Measurements from ENCODE around the gene BZW1.
A peak's percentile ranks its signal among the peaks of the same experiment; 100 is the strongest.
"Not testable (repeated sequence)": the region's sequence is repeated elsewhere in the genome, so short reads cannot be mapped to it uniquely, and the experiment has no call there.

The BZW1 gene

GRCh38 chr2:200809506-200810251 is 2.0 kb upstream of the BZW1 start:
- Histone ChIP-seq H3K27me3 (ENCODE audit: control insufficient read depth, insufficient read depth, low read length, poor library complexity, severe bottlenecking) (no peaks in the 10 kb centered on the region), H3K4me1 (ENCODE audit: control insufficient read depth, insufficient read depth, low read length) (peaks cover 7% of the 10 kb centered on the region), H3K9me3 (ENCODE audit: control insufficient read depth, low read length) (no peaks in the 10 kb centered on the region), H3K36me3 (ENCODE audit: control insufficient read depth, insufficient read depth, low read length) (peaks cover 3% of the 10 kb centered on the region), H3K4me3 (ENCODE audit: insufficient read depth, low read depth, low read length) (no peak overlapping the region), H3K27ac (ENCODE audit: insufficient read depth, low read depth, low read length, poor library complexity, severe bottlenecking) (no peak overlapping the region)
- 93 to 95% methylated on average over 7 of the region's 7 CpGs for WGBS, 2 experiments

GRCh38 chr2:200810252-200810997 is 1.3 kb upstream of the BZW1 start:
- Histone ChIP-seq H3K9me3 (ENCODE audit: control insufficient read depth, low read length) (no peaks in the 10 kb centered on the region), H3K27ac (ENCODE audit: insufficient read depth, low read depth, low read length, poor library complexity, severe bottlenecking) (no peak overlapping the region), H3K4me3 (ENCODE audit: insufficient read depth, low read depth, low read length) (peak overlapping the region; percentile 92), H3K27me3 (ENCODE audit: control insufficient read depth, insufficient read depth, low read length, poor library complexity, severe bottlenecking) (no peaks in the 10 kb centered on the region), H3K4me1 (ENCODE audit: control insufficient read depth, insufficient read depth, low read length) (peaks cover 7% of the 10 kb centered on the region), H3K36me3 (ENCODE audit: control insufficient read depth, insufficient read depth, low read length) (peaks cover 11% of the 10 kb centered on the region)
- WGBS, 2 experiments, result 71 to 75% methylated on average over 6 of the region's 6 CpGs

DNA sequence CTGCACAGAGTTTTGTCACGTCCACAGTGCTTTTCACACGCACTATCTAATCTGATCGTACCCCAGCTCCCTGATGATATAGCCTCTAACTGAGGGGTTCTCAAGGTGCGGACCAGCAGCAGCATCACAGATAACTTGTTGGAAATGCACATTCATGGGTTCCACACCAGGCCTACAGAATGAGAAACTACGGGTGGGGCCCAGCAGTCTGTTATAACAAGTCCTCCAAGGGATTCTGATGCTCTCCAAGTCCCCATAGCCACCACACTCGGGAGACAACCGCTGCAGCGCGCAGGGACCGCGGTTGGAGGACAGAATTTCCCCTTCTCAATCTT is 745 bp upstream of the BZW1 start:
- H3K9me3 ChIP-seq (ENCODE audit: control insufficient read depth, low read length), result no peaks in the 10 kb centered on the region
- no peaks in the 10 kb centered on the region for H3K27me3 ChIP-seq (ENCODE audit: control insufficient read depth, insufficient read depth, low read length, poor library complexity, severe bottlenecking)
- H3K36me3 ChIP-seq (ENCODE audit: control insufficient read depth, insufficient read depth, low read length), result peaks cover 16% of the 10 kb centered on the region
- H3K4me1 ChIP-seq (ENCODE audit: control insufficient read depth, insufficient read depth, low read length), result peaks cover 7% of the 10 kb centered on the region
- peak overlapping the region; percentile 92 for H3K4me3 ChIP-seq (ENCODE audit: insufficient read depth, low read depth, low read length)
- WGBS, 2 experiments, result 17 to 21% methylated on average over 11 of the region's 11 CpGs
- peak overlapping the region; percentile 61 for H3K27ac ChIP-seq (ENCODE audit: insufficient read depth, low read depth, low read length, poor library complexity, severe bottlenecking)

DNA sequence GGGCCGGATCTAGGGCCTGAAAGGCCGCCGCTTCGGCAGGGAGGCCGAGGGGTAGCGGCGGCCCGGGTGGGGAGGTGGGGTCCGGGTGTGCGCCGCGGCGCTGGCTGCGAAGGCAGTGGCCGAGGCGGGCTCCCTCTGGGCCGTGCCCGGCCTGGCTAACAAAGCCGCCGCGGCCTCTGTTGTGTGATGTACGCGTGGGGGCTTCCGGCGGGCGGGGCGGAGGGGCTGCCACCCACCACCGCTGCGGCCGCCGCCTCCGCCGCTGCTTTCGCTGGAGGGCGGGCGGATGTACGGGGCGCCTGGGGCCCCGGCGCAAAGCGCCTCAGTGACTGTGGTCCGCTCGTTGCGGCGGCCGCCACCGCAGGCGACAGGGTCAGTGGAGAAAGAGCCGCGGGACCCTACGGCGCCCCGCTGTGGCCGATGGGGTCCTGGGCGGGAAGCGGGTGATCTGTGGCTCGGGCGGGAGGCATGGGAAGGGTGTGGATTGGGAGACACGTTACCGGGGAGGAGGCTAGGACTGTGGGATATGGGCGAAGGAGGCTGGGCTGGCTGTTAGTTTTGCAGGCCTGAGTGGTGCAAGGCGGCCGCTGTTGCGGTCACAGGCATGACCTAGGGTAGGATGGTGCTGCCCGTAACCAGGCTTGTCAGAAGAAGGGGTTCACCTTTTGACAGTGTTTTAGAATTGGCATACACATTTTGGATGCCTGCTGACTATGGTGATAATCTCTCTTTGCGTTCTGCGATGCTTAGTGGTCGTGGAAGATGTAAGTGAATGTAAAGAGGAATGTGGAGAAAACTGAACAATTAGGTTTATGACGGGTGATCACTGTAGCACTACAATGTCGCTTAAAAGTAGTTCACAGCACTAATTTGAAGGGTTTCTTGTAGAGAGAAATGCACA is 662 bp downstream of the BZW1 start:
- H3K27me3 ChIP-seq (ENCODE audit: control insufficient read depth, insufficient read depth, low read length, poor library complexity, severe bottlenecking), result no peaks in the 10 kb centered on the region
- peaks cover 30% of the 10 kb centered on the region for H3K36me3 ChIP-seq (ENCODE audit: control insufficient read depth, insufficient read depth, low read length)
- peaks cover 7% of the 10 kb centered on the region for H3K4me1 ChIP-seq (ENCODE audit: control insufficient read depth, insufficient read depth, low read length)
- H3K9me3 ChIP-seq (ENCODE audit: control insufficient read depth, low read length), result no peaks in the 10 kb centered on the region
- peak overlapping the region; percentile 96 for H3K27ac ChIP-seq (ENCODE audit: insufficient read depth, low read depth, low read length, poor library complexity, severe bottlenecking)
- peak overlapping the region; percentile 92 for H3K4me3 ChIP-seq (ENCODE audit: insufficient read depth, low read depth, low read length)
- 2% methylated on average over 70 of the region's 70 CpGs for WGBS, 2 experiments

GRCh38 chr2:200814276-200814815 is 2.6 kb downstream of the BZW1 start:
- H3K27ac ChIP-seq (ENCODE audit: insufficient read depth, low read depth, low read length, poor library complexity, severe bottlenecking), result no peak overlapping the region
- no peak overlapping the region for H3K4me3 ChIP-seq (ENCODE audit: insufficient read depth, low read depth, low read length)

GRCh38 chr2:200814917-200815316 is 3.2 kb downstream of the BZW1 start:
- 92 to 100% methylated on average over 1 of the region's 1 CpG for WGBS, 2 experiments
- H3K36me3 ChIP-seq (ENCODE audit: control insufficient read depth, insufficient read depth, low read length), result peaks cover 53% of the 10 kb centered on the region

More at GRCh38 chr2:200814276-200814815, 2.6 kb downstream of the BZW1 start:
- Histone ChIP-seq H3K36me3 (ENCODE audit: control insufficient read depth, insufficient read depth, low read length) (peaks cover 48% of the 10 kb centered on the region), H3K27me3 (ENCODE audit: control insufficient read depth, insufficient read depth, low read length, poor library complexity, severe bottlenecking) (no peaks in the 10 kb centered on the region), H3K4me1 (ENCODE audit: control insufficient read depth, insufficient read depth, low read length) (peaks cover 7% of the 10 kb centered on the region), H3K9me3 (ENCODE audit: control insufficient read depth, low read length) (no peaks in the 10 kb centered on the region)
- WGBS, 2 experiments, result 96 to 98% methylated on average over 2 to 3 of the region's 3 CpGs

DNA sequence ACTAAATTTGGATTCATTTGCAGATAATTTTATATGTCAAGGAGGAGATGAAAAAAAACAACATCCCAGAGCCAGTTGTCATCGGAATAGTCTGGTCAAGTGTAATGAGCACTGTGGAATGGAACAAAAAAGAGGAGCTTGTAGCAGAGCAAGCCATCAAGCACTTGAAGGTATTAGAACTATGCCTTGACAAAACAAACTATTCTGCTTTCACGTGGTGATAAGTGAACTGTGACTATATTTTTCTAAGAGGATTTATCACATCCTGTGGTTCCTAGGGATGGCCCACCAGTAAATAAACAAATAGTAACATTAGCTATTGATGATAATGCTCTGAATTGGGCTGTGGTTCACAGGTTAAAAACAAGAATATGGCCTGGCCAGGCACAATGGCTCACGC is 7.0 kb downstream of the BZW1 start:
- peaks cover 68% of the 10 kb centered on the region for H3K36me3 ChIP-seq (ENCODE audit: control insufficient read depth, insufficient read depth, low read length)
- H3K4me3 ChIP-seq (ENCODE audit: insufficient read depth, low read depth, low read length); H3K27ac ChIP-seq (ENCODE audit: insufficient read depth, low read depth, low read length, poor library complexity, severe bottlenecking); H3K4me1 ChIP-seq (ENCODE audit: control insufficient read depth, insufficient read depth, low read length); H3K27me3 ChIP-seq (ENCODE audit: control insufficient read depth, insufficient read depth, low read length, poor library complexity, severe bottlenecking); H3K9me3 ChIP-seq (ENCODE audit: control insufficient read depth, low read length): not testable (repeated sequence)
- 98 to 100% methylated on average over 3 of the region's 3 CpGs for WGBS, 2 experiments

More at GRCh38 chr2:200814917-200815316, 3.2 kb downstream of the BZW1 start:
- Histone ChIP-seq H3K27me3 (ENCODE audit: control insufficient read depth, insufficient read depth, low read length, poor library complexity, severe bottlenecking) (no peaks in the 10 kb centered on the region), H3K4me1 (ENCODE audit: control insufficient read depth, insufficient read depth, low read length) (peaks cover 7% of the 10 kb centered on the region), H3K27ac (ENCODE audit: insufficient read depth, low read depth, low read length, poor library complexity, severe bottlenecking) (no peak overlapping the region), H3K4me3 (ENCODE audit: insufficient read depth, low read depth, low read length) (no peak overlapping the region), H3K9me3 (ENCODE audit: control insufficient read depth, low read length) (no peaks in the 10 kb centered on the region)

DNA sequence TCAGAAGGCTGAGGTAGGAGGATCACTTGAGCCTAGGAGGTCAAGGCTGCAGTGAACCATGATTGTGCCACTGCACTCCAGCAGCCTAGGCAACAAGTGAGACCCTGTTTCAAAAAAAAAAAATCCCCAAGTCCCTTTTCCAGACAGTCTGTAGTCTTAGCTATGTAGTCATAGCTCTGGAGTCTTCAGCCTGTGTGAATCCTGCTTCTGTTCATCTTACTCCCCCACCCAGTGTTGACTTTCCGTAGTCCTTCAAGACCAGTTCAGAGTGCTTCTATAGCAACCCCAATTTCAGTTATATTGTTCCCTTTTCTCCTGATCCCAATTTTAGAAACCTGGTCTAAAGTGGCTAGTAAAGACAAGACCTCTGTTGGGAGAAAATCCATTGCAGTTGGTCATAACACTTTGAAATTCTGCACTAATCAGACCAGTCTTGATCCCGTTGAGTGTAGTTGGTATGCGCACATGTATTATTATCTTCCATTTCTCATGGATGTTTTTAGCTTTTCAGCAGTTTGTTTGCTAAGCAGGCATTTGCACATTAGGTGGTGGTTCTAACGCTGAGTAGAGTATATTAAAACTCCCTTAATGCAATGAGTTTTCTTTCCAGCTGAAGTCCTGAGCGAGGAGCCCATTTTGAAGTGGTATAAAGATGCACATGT is 9.0 kb downstream of the BZW1 start:
- Histone ChIP-seq H3K4me1 (ENCODE audit: control insufficient read depth, insufficient read depth, low read length) (no peaks in the 10 kb centered on the region), H3K9me3 (ENCODE audit: control insufficient read depth, low read length) (no peaks in the 10 kb centered on the region), H3K27me3 (ENCODE audit: control insufficient read depth, insufficient read depth, low read length, poor library complexity, severe bottlenecking) (no peaks in the 10 kb centered on the region), H3K4me3 (ENCODE audit: insufficient read depth, low read depth, low read length) (no peak overlapping the region), H3K27ac (ENCODE audit: insufficient read depth, low read depth, low read length, poor library complexity, severe bottlenecking) (no peak overlapping the region), H3K36me3 (ENCODE audit: control insufficient read depth, insufficient read depth, low read length) (peaks cover 55% of the 10 kb centered on the region)
- WGBS, 2 experiments, result 99% methylated on average over 5 of the region's 5 CpGs

GRCh38 chr2:200821686-200822245 is 10.1 kb downstream of the BZW1 start:
- Histone ChIP-seq H3K27me3 (ENCODE audit: control insufficient read depth, insufficient read depth, low read length, poor library complexity, severe bottlenecking) (no peaks in the 10 kb centered on the region), H3K4me1 (ENCODE audit: control insufficient read depth, insufficient read depth, low read length) (no peaks in the 10 kb centered on the region), H3K27ac (ENCODE audit: insufficient read depth, low read depth, low read length, poor library complexity, severe bottlenecking) (no peak overlapping the region), H3K9me3 (ENCODE audit: control insufficient read depth, low read length) (no peaks in the 10 kb centered on the region), H3K4me3 (ENCODE audit: insufficient read depth, low read depth, low read length) (no peak overlapping the region), H3K36me3 (ENCODE audit: control insufficient read depth, insufficient read depth, low read length) (peaks cover 44% of the 10 kb centered on the region)
- WGBS, 2 experiments, result 95 to 96% methylated on average over 6 of the region's 6 CpGs

Data from ectodermal cell (in vitro differentiated cells).